HepG2 (cell line): ENCODE data around the gene FBXW12. TPM values are rescaled to one million over a fixed set of nuclear protein-coding genes. Genes with fewer than 3 reads are reported as not detected.

Experiments used
- ARHGAP35 ChIP-seq: sonication (generic); formaldehyde crosslinking; IDR thresholded peaks from 2 replicates; pipeline ENCODE4 v1.9.0; 2022; ENCODE audit warnings: mild to moderate bottlenecking, inconsistent platforms, moderate library complexity, missing genetic modification reagents, borderline replicate concordance
- ASH2L ChIP-seq: fragments of 300-600, 200-600 bp; sonication (generic); IDR thresholded peaks from 2 replicates; pipeline ENCODE4 v1.7.0; 2017; ENCODE audit warnings: low read depth, mild to moderate bottlenecking, moderate library complexity, mixed read lengths, low read length; ENCODE audit not compliant: insufficient read length
- BRF2 ChIP-seq: sonication (generic); formaldehyde crosslinking; IDR thresholded peaks from 2 replicates; pipeline ENCODE4 v1.8.1; 2022; ENCODE audit warnings: mild to moderate bottlenecking, missing genetic modification reagents
- CBX1 ChIP-seq: IDR thresholded peaks from one replicate; pipeline ENCODE4 v1.6.1; 2016; ENCODE audit warnings: antibody characterized with exemption, low read depth
- HDAC1 ChIP-seq: sonication (generic); formaldehyde crosslinking; IDR thresholded peaks from 2 replicates; pipeline ENCODE4 v1.5.1; 2020; ENCODE audit warnings: mild to moderate bottlenecking, missing genetic modification reagents
- HIVEP1 ChIP-seq: sonication (generic); formaldehyde crosslinking; IDR thresholded peaks from 2 replicates; pipeline ENCODE4 v1.4.0; 2020; ENCODE audit warnings: mild to moderate bottlenecking, missing genetic modification reagents
- KDM1A ChIP-seq: IDR thresholded peaks from 2 replicates; pipeline ENCODE4 v1.6.1; 2016; ENCODE audit warnings: missing compliant biosample characterization
- MYNN ChIP-seq: sonication (generic); formaldehyde crosslinking; IDR thresholded peaks from 2 replicates; pipeline ENCODE4 v1.4.0; 2020; ENCODE audit warnings: mild to moderate bottlenecking, low read depth, missing genetic modification reagents
- NCOA1 ChIP-seq: sonication (generic); formaldehyde crosslinking; IDR thresholded peaks from 2 replicates; pipeline ENCODE4 v1.9.0; 2021; ENCODE audit warnings: missing genetic modification reagents
- SMAD1 ChIP-seq: sonication (generic); formaldehyde crosslinking; IDR thresholded peaks from 2 replicates; pipeline ENCODE4 v1.4.0; 2020; ENCODE audit warnings: missing genetic modification reagents, low read depth, mild to moderate bottlenecking, borderline replicate concordance
- TARDBP ChIP-seq: sonication (generic); formaldehyde crosslinking; IDR thresholded peaks from 2 replicates; pipeline ENCODE4 v1.8.0; 2022; ENCODE audit warnings: mild to moderate bottlenecking, missing genetic modification reagents
- TCF7L2 ChIP-seq: IDR thresholded peaks from 2 replicates; pipeline ENCODE4 v1.6.1; 2011; ENCODE audit warnings: mild to moderate bottlenecking, low read depth, low read length, moderate library complexity
- ZBTB14 ChIP-seq: sonication (generic); formaldehyde crosslinking; IDR thresholded peaks from 2 replicates; pipeline ENCODE4 v1.4.0; 2020; ENCODE audit warnings: missing genetic modification reagents
- ZBTB39 ChIP-seq: sonication (generic); formaldehyde crosslinking; IDR thresholded peaks from 2 replicates; pipeline ENCODE4 v1.5.0; 2020; ENCODE audit warnings: missing genetic modification reagents
- ZBTB44 ChIP-seq: sonication (generic); formaldehyde crosslinking; IDR thresholded peaks from 2 replicates; pipeline ENCODE4 v1.4.0; 2020; ENCODE audit warnings: missing genetic modification reagents
- ZBTB46 ChIP-seq: sonication (generic); formaldehyde crosslinking; IDR thresholded peaks from 2 replicates; pipeline ENCODE4 v1.4.0; 2020; ENCODE audit warnings: mild to moderate bottlenecking, missing genetic modification reagents, borderline replicate concordance
- ZBTB7B ChIP-seq: sonication (generic); formaldehyde crosslinking; IDR thresholded peaks from 2 replicates; pipeline ENCODE4 v1.4.0; 2020; ENCODE audit warnings: missing genetic modification reagents
- ZNF136 ChIP-seq: sonication (generic); formaldehyde crosslinking; IDR thresholded peaks from 2 replicates; pipeline ENCODE4 v1.8.1; 2022; ENCODE audit warnings: low read depth, mild to moderate bottlenecking, moderate library complexity, missing genetic modification reagents
- ZNF501 ChIP-seq: sonication (generic); formaldehyde crosslinking; IDR thresholded peaks from 2 replicates; pipeline ENCODE4 v1.5.1; 2020; ENCODE audit warnings: mild to moderate bottlenecking, moderate library complexity, missing genetic modification reagents
- ZNF784 ChIP-seq: sonication (generic); formaldehyde crosslinking; IDR thresholded peaks from 2 replicates; pipeline ENCODE4 v1.5.1; 2020; ENCODE audit warnings: missing genetic modification reagents, mild to moderate bottlenecking, borderline replicate concordance
- polyA plus RNA-seq, 8 experiments: library from polyadenylated mRNA; depleted of rRNA in 3 of 8; stranded (reverse) in 7 of 8; unstranded in 1 of 8; fragments of >200 nt; fragmentation: Illumina TruSeq in 4 of 8; extraction: Trizol in 4 of 8; gene quantifications; 2 replicates each; pipeline versions ENCODE4 v1.2.1 to v1.2.3, GENCODE V29; 2011 to 2016; ENCODE audit warnings: low read depth in 4 of 8, missing spikeins in 1 of 8, mixed read lengths in 1 of 8; ENCODE audit not compliant: insufficient read depth in 1 of 8
- total RNA-seq, 5 experiments: library from RNA; depleted of rRNA; stranded (reverse); fragments of >200 nt; fragmentation: Illumina TruSeq; extraction: Trizol; gene quantifications; 2 replicates each; pipeline ENCODE4 v1.2.3, GENCODE V29; 2016; ENCODE audit warnings: low read depth in 1 of 5

The FBXW12 gene
- total and polyA plus RNA-seq, 2 of the 13 experiments (the other 11 are each of a cell fraction or from before 2014, with no cell fraction given), result not detected

GRCh38 chr3:48428572-48429316, 56.7 kb downstream of the FBXW12 start (continued):
- TF ChIP-seq NCOA1, result no peak
- TF ChIP-seq ZNF784, result no peak
- TF ChIP-seq ZBTB46 (CRISPR knock-in tag), result no peak
- TF ChIP-seq ZBTB14, result no peak
- TF ChIP-seq BRF2, result 0 out of 2 replicates have a peak, but pooled peaks have one; percentile 11
- no peak for TF ChIP-seq ARHGAP35
- TF ChIP-seq CBX1, result no peak
- TF ChIP-seq ZBTB7B (CRISPR knock-in tag), result peak; percentile 43; the same call in 1 of the 2 replicates
- no peak for TF ChIP-seq SMAD1 (CRISPR knock-in tag)
- TF ChIP-seq TCF7L2, result no peak
- TF ChIP-seq KDM1A (CRISPR knock-in tag), result no peak
- TF ChIP-seq ZBTB44 (CRISPR knock-in tag), result no peak
- TF ChIP-seq HIVEP1 (CRISPR knock-in tag), result no peak; the same call in 1 of the 2 replicates
- TF ChIP-seq HDAC1, result peak; percentile 91
- 0 out of 2 replicates have a peak, but pooled peaks have one; percentile 52 for TF ChIP-seq ZBTB39 (CRISPR knock-in tag)
- TF ChIP-seq ZNF501 (CRISPR knock-in tag), result no peak
- TF ChIP-seq ASH2L, result no peak
- no peak for TF ChIP-seq MYNN (CRISPR knock-in tag)
- 0 out of 2 replicates have a peak, but pooled peaks have one; percentile 8 for TF ChIP-seq ZNF136 (CRISPR knock-in tag)
- peak; percentile 36; the same call in 1 of the 2 replicates for TF ChIP-seq TARDBP (CRISPR knock-in tag)
